GM23338 (cell line): Measurements from ENCODE around the gene TAF4B. TPM values are rescaled to one million over a fixed set of nuclear protein-coding genes. Genes with fewer than 3 reads are reported as not detected.

Source experiments
- ATAC-seq: fragments of 200-7000 bp; cut with Tn5 transposase; 3 replicates; pipeline ENCODE4 v1.9.1; 2020
- DNase-seq: peaks from one replicate; pipeline ENCODE4 v3.0.0-alpha.2; 2015; ENCODE audit warnings: low spot score
- H2AFZ ChIP-seq: fragments of 200-600 bp; sonication (generic); 2 replicates; pipeline ENCODE4 v1.8.0; 2016; ENCODE audit warnings: antibody characterized with exemption, mild to moderate bottlenecking, moderate library complexity
- H3F3A ChIP-seq: fragments of 200-600 bp; sonication (generic); replicated peaks from 2 replicates; pipeline ENCODE4 v1.8.0; 2017; ENCODE audit warnings: antibody characterized with exemption, mixed run types, low read depth
- H3K27ac ChIP-seq: fragments of 200-600 bp; sonication (generic); 2 replicates; pipeline ENCODE4 v1.6.1; 2016; ENCODE audit warnings: low read depth
- H3K27me3 ChIP-seq: fragments of 200-600 bp; sonication (generic); 2 replicates; pipeline ENCODE4 v1.8.0; 2016; ENCODE audit warnings: mild to moderate bottlenecking, mixed run types, moderate library complexity; ENCODE audit not compliant: insufficient read depth
- H3K36me3 ChIP-seq: fragments of 200-600 bp; sonication (generic); 2 replicates; pipeline ENCODE4 v1.8.0; 2016; ENCODE audit warnings: mild to moderate bottlenecking; ENCODE audit not compliant: insufficient read depth
- H3K4me1 ChIP-seq: fragments of 200-600 bp; sonication (generic); 2 replicates; pipeline ENCODE4 v1.8.0; 2016; ENCODE audit warnings: mild to moderate bottlenecking, moderate library complexity; ENCODE audit not compliant: insufficient read depth
- H3K4me2 ChIP-seq: fragments of 200-600 bp; sonication (generic); 2 replicates; pipeline ENCODE4 v1.7.1; 2017; ENCODE audit warnings: mixed run types
- H3K4me3 ChIP-seq: fragments of 200-600 bp; sonication (generic); 2 replicates; pipeline ENCODE4 v1.6.1; 2016; ENCODE audit warnings: mixed run types
- H3K79me2 ChIP-seq: fragments of 200-600 bp; sonication (generic); replicated peaks from 2 replicates; pipeline ENCODE4 v1.8.0; 2017; ENCODE audit warnings: mild to moderate bottlenecking; ENCODE audit not compliant: insufficient read depth
- H3K9me2 ChIP-seq: fragments of 200-600 bp; sonication (generic); 2 replicates; pipeline ENCODE4 v1.8.0; 2017; ENCODE audit not compliant: insufficient read depth
- H4K20me1 ChIP-seq: fragments of 200-600 bp; sonication (generic); replicated peaks from 2 replicates; pipeline ENCODE4 v1.8.0; 2017; ENCODE audit warnings: mild to moderate bottlenecking; ENCODE audit not compliant: insufficient read depth
- H3K27ac Mint-ChIP-seq: 2 replicates; pipeline ENCODE4 v1.8.0; 2020; ENCODE audit warnings: inconsistent platforms, mild to moderate bottlenecking, moderate library complexity, mixed read lengths
- H3K27me3 Mint-ChIP-seq: 3 replicates; pipeline ENCODE4 v1.8.0; 2022; ENCODE audit warnings: low read depth, mild to moderate bottlenecking, moderate library complexity, mixed read lengths, inconsistent platforms; ENCODE audit not compliant: insufficient read depth, poor library complexity
- H3K36me3 Mint-ChIP-seq: 3 replicates; pipeline ENCODE4 v1.8.0; 2021; ENCODE audit warnings: low read depth, mild to moderate bottlenecking, inconsistent platforms, moderate library complexity, mixed read lengths
- H3K4me1 Mint-ChIP-seq: 3 replicates; pipeline ENCODE4 v1.8.0; 2020; ENCODE audit warnings: mild to moderate bottlenecking, inconsistent platforms, mixed read lengths
- H3K4me3 Mint-ChIP-seq: 3 replicates; pipeline ENCODE4 v1.8.0; 2021; ENCODE audit warnings: moderate library complexity, mild to moderate bottlenecking, inconsistent platforms, mixed read lengths
- H3K9me3 Mint-ChIP-seq: 3 replicates; pipeline ENCODE4 v1.8.0; 2020; ENCODE audit warnings: moderate library complexity, mild to moderate bottlenecking, inconsistent platforms, mixed read lengths
- CREB1 ChIP-seq: fragments of 250-450 bp; sonication (Bioruptor Pico); IDR thresholded peaks from 2 replicates; pipeline ENCODE4 v1.5.0; 2020; ENCODE audit warnings: low read depth, mild to moderate bottlenecking, moderate library complexity
- EZH2 ChIP-seq: fragments of 200-600 bp; sonication (generic); IDR thresholded peaks from one replicate; pipeline ENCODE4 v1.8.0; 2017; ENCODE audit warnings: antibody characterized with exemption, mild to moderate bottlenecking, low read depth; ENCODE audit not compliant: unreplicated experiment
- EZH2phosphoT487 ChIP-seq: fragments of 200-600 bp; sonication (generic); IDR thresholded peaks from one replicate; pipeline ENCODE4 v1.8.1; 2018; ENCODE audit warnings: antibody characterized with exemption; ENCODE audit not compliant: unreplicated experiment
- JUNB ChIP-seq: IDR thresholded peaks from one replicate; pipeline ENCODE4 v1.6.1; 2016; ENCODE audit warnings: antibody characterized with exemption; ENCODE audit not compliant: unreplicated experiment
- NANOG ChIP-seq: IDR thresholded peaks from 2 replicates; pipeline ENCODE4 v1.6.1; 2016; ENCODE audit warnings: antibody characterized with exemption, borderline replicate concordance
- POLR2AphosphoS5 ChIP-seq: IDR thresholded peaks from 2 replicates; pipeline ENCODE4 v1.6.1; 2016; ENCODE audit warnings: antibody characterized with exemption, low read depth
- STAT1 ChIP-seq: IDR thresholded peaks from one replicate; pipeline ENCODE4 v1.6.1; 2016; ENCODE audit warnings: antibody characterized with exemption; ENCODE audit not compliant: unreplicated experiment
- ZNF114 ChIP-seq: fragments of 250-450 bp; sonication (Bioruptor Pico); IDR thresholded peaks from 2 replicates; pipeline ENCODE4 v1.5.0; 2020; ENCODE audit warnings: mild to moderate bottlenecking, moderate library complexity
- ZNF331 ChIP-seq: fragments of 250-450 bp; sonication (Bioruptor Pico); IDR thresholded peaks from 2 replicates; pipeline ENCODE4 v1.5.0; 2020; ENCODE audit warnings: low read depth, mild to moderate bottlenecking, moderate library complexity
- polyA plus RNA-seq: library from polyadenylated mRNA; unstranded; fragments of >200 nt; fragmentation: Nextera tagmentation; extraction: Ambion mirVana; gene quantifications from 2 replicates; pipeline ENCODE4 v1.2.1, GENCODE V29; 2016
- total RNA-seq: library from RNA; depleted of rRNA; stranded (reverse); fragments of >200 nt; shearing (Covaris generic); gene quantifications from 2 replicates; pipeline ENCODE4 v1.2.3, GENCODE V29; 2014
- TF ChIP-seq, protein P1 (sequence below): fragments of 250-450 bp; sonication (Bioruptor Pico); IDR thresholded peaks from 2 replicates; pipeline ENCODE4 v1.5.0; 2020; ENCODE audit warnings: mild to moderate bottlenecking, moderate library complexity
- TF ChIP-seq, protein P2 (sequence below): IDR thresholded peaks from 2 replicates; pipeline ENCODE4 v1.6.1; 2016; ENCODE audit warnings: antibody characterized with exemption
- TF ChIP-seq, protein P3 (sequence below), 2 experiments: fragments of 200-600 bp in 1 of 2; sonication (generic) in 1 of 2; conservative IDR thresholded peaks; 2 replicates each; pipeline versions ENCODE4 v1.5.1 to v1.6.1; 2016 to 2017; ENCODE audit warnings: antibody characterized with exemption in 2 of 2, low read depth in 2 of 2, mild to moderate bottlenecking in 2 of 2, moderate library complexity in 1 of 2
- TF ChIP-seq, protein P4 (sequence below): IDR thresholded peaks from one replicate; pipeline ENCODE4 v1.6.1; 2018; ENCODE audit warnings: antibody characterized with exemption; ENCODE audit not compliant: unreplicated experiment

The TAF4B gene
- total and polyA plus RNA-seq, 2 experiments from 2014 or later = 9.4 to 27.3 TPM

DNA sequence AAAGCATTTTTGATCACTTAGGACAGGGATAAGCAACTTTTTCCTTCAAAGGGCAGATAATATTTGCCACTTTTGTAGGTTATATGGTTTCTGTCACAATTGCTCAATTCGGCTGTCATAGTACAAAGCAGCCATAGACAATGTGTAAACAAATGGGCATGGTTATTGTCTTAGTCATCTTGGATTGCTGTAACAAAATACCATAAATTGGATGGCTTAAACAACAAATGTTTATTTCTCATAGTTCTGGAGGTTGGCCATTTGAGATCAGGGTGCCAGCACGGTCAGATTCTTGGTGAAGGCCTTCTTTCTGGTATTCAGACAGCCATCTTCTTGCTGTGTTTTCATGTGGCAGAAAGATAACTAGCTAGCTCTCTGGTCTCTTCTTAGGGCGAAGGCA, 91.2 kb downstream of the TAF4B start:
- no peaks in the 10 kb centered on the region for H3K36me3 ChIP-seq
- H3K9me3 Mint-ChIP-seq = no peaks in the 10 kb centered on the region
- no peak overlapping the region for H3K27ac ChIP-seq
- peaks cover under 1% of the 10 kb centered on the region; the same call in 1 of the 3 replicates for H3K4me1 Mint-ChIP-seq
- H3K36me3 Mint-ChIP-seq = peaks cover 10% of the 10 kb centered on the region; the same call in 2 of the 3 replicates
- H3K27ac Mint-ChIP-seq = no peak overlapping the region
- H3K9me2 ChIP-seq = no peaks in the 10 kb centered on the region
- no peaks in the 10 kb centered on the region for H3K27me3 ChIP-seq
- H3K4me2 ChIP-seq = no peak overlapping the region
- ATAC-seq (no peak), DNase-seq (no peak)
- no peak overlapping the region for H3K4me3 Mint-ChIP-seq
- TF ChIP-seq POLR2AphosphoS5 (no peak), STAT1 (no peak), NANOG (no peak), ZNF331 (CRISPR knock-in tag) (no peak), EZH2phosphoT487 (no peak), EZH2 (no peak), ZNF114 (no peak), CREB1 (CRISPR knock-in tag) (no peak), JUNB (no peak)
- TF ChIP-seq, protein P1, sequence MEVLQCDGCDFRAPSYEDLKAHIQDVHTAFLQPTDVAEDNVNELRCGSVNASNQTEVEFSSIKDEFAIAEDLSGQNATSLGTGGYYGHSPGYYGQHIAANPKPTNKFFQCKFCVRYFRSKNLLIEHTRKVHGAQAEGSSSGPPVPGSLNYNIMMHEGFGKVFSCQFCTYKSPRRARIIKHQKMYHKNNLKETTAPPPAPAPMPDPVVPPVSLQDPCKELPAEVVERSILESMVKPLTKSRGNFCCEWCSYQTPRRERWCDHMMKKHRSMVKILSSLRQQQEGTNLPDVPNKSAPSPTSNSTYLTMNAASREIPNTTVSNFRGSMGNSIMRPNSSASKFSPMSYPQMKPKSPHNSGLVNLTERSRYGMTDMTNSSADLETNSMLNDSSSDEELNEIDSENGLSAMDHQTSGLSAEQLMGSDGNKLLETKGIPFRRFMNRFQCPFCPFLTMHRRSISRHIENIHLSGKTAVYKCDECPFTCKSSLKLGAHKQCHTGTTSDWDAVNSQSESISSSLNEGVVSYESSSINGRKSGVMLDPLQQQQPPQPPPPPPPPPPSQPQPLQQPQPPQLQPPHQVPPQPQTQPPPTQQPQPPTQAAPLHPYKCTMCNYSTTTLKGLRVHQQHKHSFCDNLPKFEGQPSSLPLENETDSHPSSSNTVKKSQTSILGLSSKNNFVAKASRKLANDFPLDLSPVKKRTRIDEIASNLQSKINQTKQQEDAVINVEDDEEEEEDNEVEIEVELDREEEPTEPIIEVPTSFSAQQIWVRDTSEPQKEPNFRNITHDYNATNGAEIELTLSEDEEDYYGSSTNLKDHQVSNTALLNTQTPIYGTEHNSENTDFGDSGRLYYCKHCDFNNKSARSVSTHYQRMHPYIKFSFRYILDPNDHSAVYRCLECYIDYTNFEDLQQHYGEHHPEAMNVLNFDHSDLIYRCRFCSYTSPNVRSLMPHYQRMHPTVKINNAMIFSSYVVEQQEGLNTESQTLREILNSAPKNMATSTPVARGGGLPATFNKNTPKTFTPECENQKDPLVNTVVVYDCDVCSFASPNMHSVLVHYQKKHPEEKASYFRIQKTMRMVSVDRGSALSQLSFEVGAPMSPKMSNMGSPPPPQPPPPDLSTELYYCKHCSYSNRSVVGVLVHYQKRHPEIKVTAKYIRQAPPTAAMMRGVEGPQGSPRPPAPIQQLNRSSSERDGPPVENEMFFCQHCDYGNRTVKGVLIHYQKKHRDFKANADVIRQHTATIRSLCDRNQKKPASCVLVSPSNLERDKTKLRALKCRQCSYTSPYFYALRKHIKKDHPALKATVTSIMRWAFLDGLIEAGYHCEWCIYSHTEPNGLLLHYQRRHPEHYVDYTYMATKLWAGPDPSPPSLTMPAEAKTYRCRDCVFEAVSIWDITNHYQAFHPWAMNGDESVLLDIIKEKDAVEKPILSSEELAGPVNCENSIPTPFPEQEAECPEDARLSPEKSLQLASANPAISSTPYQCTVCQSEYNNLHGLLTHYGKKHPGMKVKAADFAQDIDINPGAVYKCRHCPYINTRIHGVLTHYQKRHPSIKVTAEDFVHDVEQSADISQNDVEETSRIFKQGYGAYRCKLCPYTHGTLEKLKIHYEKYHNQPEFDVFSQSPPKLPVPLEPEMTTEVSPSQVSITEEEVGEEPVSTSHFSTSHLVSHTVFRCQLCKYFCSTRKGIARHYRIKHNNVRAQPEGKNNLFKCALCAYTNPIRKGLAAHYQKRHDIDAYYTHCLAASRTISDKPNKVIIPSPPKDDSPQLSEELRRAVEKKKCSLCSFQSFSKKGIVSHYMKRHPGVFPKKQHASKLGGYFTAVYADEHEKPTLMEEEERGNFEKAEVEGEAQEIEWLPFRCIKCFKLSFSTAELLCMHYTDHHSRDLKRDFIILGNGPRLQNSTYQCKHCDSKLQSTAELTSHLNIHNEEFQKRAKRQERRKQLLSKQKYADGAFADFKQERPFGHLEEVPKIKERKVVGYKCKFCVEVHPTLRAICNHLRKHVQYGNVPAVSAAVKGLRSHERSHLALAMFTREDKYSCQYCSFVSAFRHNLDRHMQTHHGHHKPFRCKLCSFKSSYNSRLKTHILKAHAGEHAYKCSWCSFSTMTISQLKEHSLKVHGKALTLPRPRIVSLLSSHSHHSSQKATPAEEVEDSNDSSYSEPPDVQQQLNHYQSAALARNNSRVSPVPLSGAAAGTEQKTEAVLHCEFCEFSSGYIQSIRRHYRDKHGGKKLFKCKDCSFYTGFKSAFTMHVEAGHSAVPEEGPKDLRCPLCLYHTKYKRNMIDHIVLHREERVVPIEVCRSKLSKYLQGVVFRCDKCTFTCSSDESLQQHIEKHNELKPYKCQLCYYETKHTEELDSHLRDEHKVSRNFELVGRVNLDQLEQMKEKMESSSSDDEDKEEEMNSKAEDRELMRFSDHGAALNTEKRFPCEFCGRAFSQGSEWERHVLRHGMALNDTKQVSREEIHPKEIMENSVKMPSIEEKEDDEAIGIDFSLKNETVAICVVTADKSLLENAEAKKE (CRISPR knock-in tag) = no peak
- TF ChIP-seq, protein P2, sequence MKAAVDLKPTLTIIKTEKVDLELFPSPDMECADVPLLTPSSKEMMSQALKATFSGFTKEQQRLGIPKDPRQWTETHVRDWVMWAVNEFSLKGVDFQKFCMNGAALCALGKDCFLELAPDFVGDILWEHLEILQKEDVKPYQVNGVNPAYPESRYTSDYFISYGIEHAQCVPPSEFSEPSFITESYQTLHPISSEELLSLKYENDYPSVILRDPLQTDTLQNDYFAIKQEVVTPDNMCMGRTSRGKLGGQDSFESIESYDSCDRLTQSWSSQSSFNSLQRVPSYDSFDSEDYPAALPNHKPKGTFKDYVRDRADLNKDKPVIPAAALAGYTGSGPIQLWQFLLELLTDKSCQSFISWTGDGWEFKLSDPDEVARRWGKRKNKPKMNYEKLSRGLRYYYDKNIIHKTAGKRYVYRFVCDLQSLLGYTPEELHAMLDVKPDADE = no peak
- TF ChIP-seq, protein P3, sequence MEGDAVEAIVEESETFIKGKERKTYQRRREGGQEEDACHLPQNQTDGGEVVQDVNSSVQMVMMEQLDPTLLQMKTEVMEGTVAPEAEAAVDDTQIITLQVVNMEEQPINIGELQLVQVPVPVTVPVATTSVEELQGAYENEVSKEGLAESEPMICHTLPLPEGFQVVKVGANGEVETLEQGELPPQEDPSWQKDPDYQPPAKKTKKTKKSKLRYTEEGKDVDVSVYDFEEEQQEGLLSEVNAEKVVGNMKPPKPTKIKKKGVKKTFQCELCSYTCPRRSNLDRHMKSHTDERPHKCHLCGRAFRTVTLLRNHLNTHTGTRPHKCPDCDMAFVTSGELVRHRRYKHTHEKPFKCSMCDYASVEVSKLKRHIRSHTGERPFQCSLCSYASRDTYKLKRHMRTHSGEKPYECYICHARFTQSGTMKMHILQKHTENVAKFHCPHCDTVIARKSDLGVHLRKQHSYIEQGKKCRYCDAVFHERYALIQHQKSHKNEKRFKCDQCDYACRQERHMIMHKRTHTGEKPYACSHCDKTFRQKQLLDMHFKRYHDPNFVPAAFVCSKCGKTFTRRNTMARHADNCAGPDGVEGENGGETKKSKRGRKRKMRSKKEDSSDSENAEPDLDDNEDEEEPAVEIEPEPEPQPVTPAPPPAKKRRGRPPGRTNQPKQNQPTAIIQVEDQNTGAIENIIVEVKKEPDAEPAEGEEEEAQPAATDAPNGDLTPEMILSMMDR (conservative IDR thresholded peaks at IDR 0.05; ENCODE audit: low read depth in 2 of 2) = no peak
- TF ChIP-seq, protein P4, sequence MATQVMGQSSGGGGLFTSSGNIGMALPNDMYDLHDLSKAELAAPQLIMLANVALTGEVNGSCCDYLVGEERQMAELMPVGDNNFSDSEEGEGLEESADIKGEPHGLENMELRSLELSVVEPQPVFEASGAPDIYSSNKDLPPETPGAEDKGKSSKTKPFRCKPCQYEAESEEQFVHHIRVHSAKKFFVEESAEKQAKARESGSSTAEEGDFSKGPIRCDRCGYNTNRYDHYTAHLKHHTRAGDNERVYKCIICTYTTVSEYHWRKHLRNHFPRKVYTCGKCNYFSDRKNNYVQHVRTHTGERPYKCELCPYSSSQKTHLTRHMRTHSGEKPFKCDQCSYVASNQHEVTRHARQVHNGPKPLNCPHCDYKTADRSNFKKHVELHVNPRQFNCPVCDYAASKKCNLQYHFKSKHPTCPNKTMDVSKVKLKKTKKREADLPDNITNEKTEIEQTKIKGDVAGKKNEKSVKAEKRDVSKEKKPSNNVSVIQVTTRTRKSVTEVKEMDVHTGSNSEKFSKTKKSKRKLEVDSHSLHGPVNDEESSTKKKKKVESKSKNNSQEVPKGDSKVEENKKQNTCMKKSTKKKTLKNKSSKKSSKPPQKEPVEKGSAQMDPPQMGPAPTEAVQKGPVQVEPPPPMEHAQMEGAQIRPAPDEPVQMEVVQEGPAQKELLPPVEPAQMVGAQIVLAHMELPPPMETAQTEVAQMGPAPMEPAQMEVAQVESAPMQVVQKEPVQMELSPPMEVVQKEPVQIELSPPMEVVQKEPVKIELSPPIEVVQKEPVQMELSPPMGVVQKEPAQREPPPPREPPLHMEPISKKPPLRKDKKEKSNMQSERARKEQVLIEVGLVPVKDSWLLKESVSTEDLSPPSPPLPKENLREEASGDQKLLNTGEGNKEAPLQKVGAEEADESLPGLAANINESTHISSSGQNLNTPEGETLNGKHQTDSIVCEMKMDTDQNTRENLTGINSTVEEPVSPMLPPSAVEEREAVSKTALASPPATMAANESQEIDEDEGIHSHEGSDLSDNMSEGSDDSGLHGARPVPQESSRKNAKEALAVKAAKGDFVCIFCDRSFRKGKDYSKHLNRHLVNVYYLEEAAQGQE = no peak
- no peaks in the 10 kb centered on the region for H3F3A ChIP-seq
- no peak overlapping the region for H3K4me3 ChIP-seq
- H4K20me1 ChIP-seq = no peaks in the 10 kb centered on the region; the same call in 1 of the 2 replicates
- no peaks in the 10 kb centered on the region for H3K4me1 ChIP-seq
- peaks cover 2% of the 10 kb centered on the region for H3K27me3 Mint-ChIP-seq
- no peak overlapping the region for H2AFZ ChIP-seq
- no peaks in the 10 kb centered on the region for H3K79me2 ChIP-seq
